CD8-positive, alpha-beta memory T cell (primary cell): Measurements from ENCODE around the gene EMD. TPM values are rescaled to one million over a fixed set of nuclear protein-coding genes. Genes with fewer than 3 reads are reported as not detected.

ENCODE experiments used
- CTCF ChIA-PET: fragments of 350-600 bp; sonication (Branson Sonifier 250); formaldehyde crosslinking; loops from one replicate; lab custom pipeline; 2021; ENCODE audit warnings: antibody characterized with exemption; lab: Charles Lee
- POLR2A ChIA-PET: fragments of 350-600 bp; sonication (Branson Sonifier 250); formaldehyde crosslinking; loops from one replicate; lab custom pipeline; 2021; ENCODE audit warnings: antibody characterized with exemption; lab: Charles Lee
- DNase-seq, 5 donors: peaks; one replicate each; pipeline versions ENCODE4 v3.0.0 to v3.0.0-alpha.2; 2020 to 2022; ENCODE audit warnings: mixed read lengths in 1 of 5
- H3K27ac ChIP-seq: one replicate; pipeline ENCODE4 v1.7.0; 2013; ENCODE audit warnings: low read depth, mild to moderate bottlenecking, low read length, moderate library complexity
- H3K27me3 ChIP-seq: 2 replicates; pipeline ENCODE4 v1.7.0; 2013; ENCODE audit warnings: low read length, mild to moderate bottlenecking; ENCODE audit not compliant: insufficient read depth, poor library complexity, severe bottlenecking
- H3K36me3 ChIP-seq: 2 replicates; pipeline ENCODE4 v1.7.0; 2013; ENCODE audit warnings: mild to moderate bottlenecking, low read length, moderate library complexity; ENCODE audit not compliant: insufficient read depth
- H3K4me1 ChIP-seq: 2 replicates; pipeline ENCODE4 v1.7.0; 2013; ENCODE audit warnings: mild to moderate bottlenecking, low read length, moderate library complexity; ENCODE audit not compliant: insufficient read depth
- H3K4me3 ChIP-seq: 2 replicates; pipeline ENCODE4 v1.7.0; 2013; ENCODE audit warnings: mild to moderate bottlenecking, low read length
- H3K9me3 ChIP-seq: 2 replicates; pipeline ENCODE4 v1.7.0; 2013; ENCODE audit warnings: mild to moderate bottlenecking, low read length
- H3K27ac Mint-ChIP-seq, 8 donors: one replicate each; pipeline ENCODE4 v1.8.0; 2020 to 2021; ENCODE audit warnings: mixed read lengths in 8 of 8, mild to moderate bottlenecking in 6 of 8, inconsistent platforms in 3 of 8, moderate library complexity in 3 of 8
- H3K27me3 Mint-ChIP-seq, 2 donors: one replicate each; pipeline ENCODE4 v1.8.0; 2020 to 2021; ENCODE audit warnings: mixed read lengths in 2 of 2, mild to moderate bottlenecking in 1 of 2, moderate library complexity in 1 of 2
- H3K36me3 Mint-ChIP-seq, 3 donors: one replicate each; pipeline ENCODE4 v1.8.0; 2020 to 2021; ENCODE audit warnings: mixed read lengths in 3 of 3, inconsistent platforms in 1 of 3, mild to moderate bottlenecking in 1 of 3
- H3K4me1 Mint-ChIP-seq, 3 donors: one replicate each; pipeline ENCODE4 v1.8.0; 2020 to 2021; ENCODE audit warnings: mixed read lengths in 3 of 3, inconsistent platforms in 1 of 3, mild to moderate bottlenecking in 1 of 3
- H3K4me3 Mint-ChIP-seq, 7 donors: one replicate each; pipeline ENCODE4 v1.8.0; 2020 to 2021; ENCODE audit warnings: mixed read lengths in 7 of 7, mild to moderate bottlenecking in 6 of 7, moderate library complexity in 4 of 7, inconsistent platforms in 2 of 7
- H3K9me3 Mint-ChIP-seq, 5 donors: one replicate each; pipeline ENCODE4 v1.8.0; 2020 to 2022; ENCODE audit warnings: mixed read lengths in 5 of 5, mild to moderate bottlenecking in 3 of 5, moderate library complexity in 2 of 5, inconsistent platforms in 1 of 5
- polyA plus RNA-seq: library from polyadenylated mRNA; unstranded; fragments of 300-500 nt; fragmentation: Illumina TruSeq; gene quantifications from one replicate; pipeline ENCODE4 v1.2.3, GENCODE V29; 2021
- total RNA-seq, 2 experiments: library from RNA; stranded (reverse); gene quantifications; one replicate each; pipeline ENCODE4 v1.2.3, GENCODE V29; 2021

The EMD gene
- total and polyA plus RNA-seq, 3 experiments from 2014 or later: 37.2 to 119 (median 107) TPM

- Histone ChIP-seq H3K27me3 (no peaks in the 10 kb centered on the region), H3K4me1 (peaks cover 14% of the 10 kb centered on the region), H3K9me3 (no peaks in the 10 kb centered on the region), H3K36me3 (no peaks in the 10 kb centered on the region), H3K4me3 (no peak overlapping the region), H3K27ac (no peak overlapping the region)
- POLR2A ChIA-PET: interaction anchor here (0.7 to 0.8 kb wide), 2 partner anchors 61 to 98 kb away, joined by 3 to 7 read pairs; no protein-coding TSS in a partner anchor
- Mint-ChIP-seq H3K4me1 (peaks cover 21 to 26% (median 21%) of the 10 kb centered on the region in 3 donors), H3K27ac (peak overlapping the region in 4 of 8 donors; percentile 63 to 93 (median 76)), H3K4me3 (peak overlapping the region in 1 of 7 donors; percentile 20), H3K27me3 (peaks cover 0 to 2% of the 10 kb centered on the region in 2 donors), H3K36me3 (peaks cover 0 to 12% (median 0%) of the 10 kb centered on the region in 3 donors), H3K9me3 (peaks cover 0 to 2% (median 0%) of the 10 kb centered on the region in 5 donors)
- DNase-seq: no peak
- CTCF ChIA-PET: interaction anchor here (0.9 kb wide), 1 partner anchor 18 kb away, joined by 4 read pairs; no protein-coding TSS in a partner anchor
Observed at GRCh38 chrX:154426916-154427770, 48.0 kb downstream of the EMD start.

GRCh38 chrX:154428176-154429171, 49.4 kb downstream of the EMD start, which contains the start of gene ATP6AP1:
ATP6AP1 (plus strand) TSS chrX:154428677; CDS start chrX:154428693, 16 bp downstream.
- H3K27ac Mint-ChIP-seq: peak within 1 kb of the TSS; percentile 65 to 93 (median 87)
- peaks cover 0 to 2% of the 10 kb centered on the region in 2 donors for H3K27me3 Mint-ChIP-seq
- peak within 1 kb of the TSS; percentile 61 for H3K27ac ChIP-seq
- H3K9me3 Mint-ChIP-seq: peaks cover 0 to 2% (median 0%) of the 10 kb centered on the region in 5 donors
- H3K4me3 ChIP-seq: peak within 1 kb of the TSS; percentile 59
- H3K4me1 ChIP-seq: peaks cover 14% of the 10 kb centered on the region
- ChIA-PET CTCF (interaction anchor here (0.9 to 1.7 kb wide), 5 partner anchors 13 to 30 kb away, joined by 3 to 5 read pairs (median 4); partner anchors contain the start of gene RPL10), POLR2A (interaction anchor here (0.6 to 2.3 kb wide), 6 partner anchors 13 to 62 kb away, joined by 3 to 12 read pairs (median 4); partner anchors contain the start of gene SLC10A3)
- peak; percentile 77 to 93 (median 87) for DNase-seq
- peaks cover 0 to 24% (median 0%) of the 10 kb centered on the region in 3 donors for H3K36me3 Mint-ChIP-seq
- H3K36me3 ChIP-seq: no peaks in the 10 kb centered on the region
- H3K4me3 Mint-ChIP-seq: peak within 1 kb of the TSS; percentile 74 to 92 (median 83)
- no peaks in the 10 kb centered on the region for H3K27me3 ChIP-seq
- H3K4me1 Mint-ChIP-seq: peaks cover 21 to 26% (median 21%) of the 10 kb centered on the region in 3 donors
- H3K9me3 ChIP-seq: no peaks in the 10 kb centered on the region

GRCh38 chrX:154429711-154430110, 50.6 kb downstream of the EMD start:
- POLR2A ChIA-PET: interaction anchor here (0.6 to 2.3 kb wide), 3 partner anchors 26 to 60 kb away, joined by 4 to 9 read pairs (median 6); partner anchors contain the start of gene SLC10A3
- H3K27ac ChIP-seq: peak overlapping the region; percentile 61
- no peak for DNase-seq
- no peaks in the 10 kb centered on the region for H3K36me3 ChIP-seq
- peaks cover 0 to 6% of the 10 kb centered on the region in 2 donors for H3K27me3 Mint-ChIP-seq
- peaks cover 14% of the 10 kb centered on the region for H3K4me1 ChIP-seq
- CTCF ChIA-PET: interaction anchor here (0.9 to 1.5 kb wide), 2 partner anchors 12 to 15 kb away, joined by 3 read pairs; no protein-coding TSS in a partner anchor
- H3K4me1 Mint-ChIP-seq: peaks cover 21 to 26% (median 21%) of the 10 kb centered on the region in 3 donors
- no peaks in the 10 kb centered on the region for H3K27me3 ChIP-seq
- H3K4me3 ChIP-seq: no peak overlapping the region
- H3K9me3 Mint-ChIP-seq: no peaks in the 10 kb centered on the region
- peak overlapping the region; percentile 74 to 92 (median 83) for H3K4me3 Mint-ChIP-seq
- peak overlapping the region in 7 of 8 donors; percentile 47 to 93 (median 65) for H3K27ac Mint-ChIP-seq
- H3K36me3 Mint-ChIP-seq: peaks cover 0 to 35% (median 0%) of the 10 kb centered on the region in 3 donors
- no peaks in the 10 kb centered on the region for H3K9me3 ChIP-seq

- H3K4me3 ChIP-seq: no peak overlapping the region
- H3K9me3 Mint-ChIP-seq: no peaks in the 10 kb centered on the region
- H3K27ac Mint-ChIP-seq: peak overlapping the region in 7 of 8 donors; percentile 6 to 86 (median 39)
- H3K36me3 ChIP-seq: no peaks in the 10 kb centered on the region
- DNase-seq: no peak
- ChIA-PET CTCF (no interaction called here), POLR2A (interaction anchor here (0.6 kb wide), 2 partner anchors 27 to 33 kb away, joined by 4 to 9 read pairs; no protein-coding TSS in a partner anchor)
- peaks cover 0 to 40% (median 0%) of the 10 kb centered on the region in 3 donors for H3K36me3 Mint-ChIP-seq
- no peaks in the 10 kb centered on the region for H3K27me3 ChIP-seq
- H3K9me3 ChIP-seq: no peaks in the 10 kb centered on the region
- H3K27me3 Mint-ChIP-seq: peaks cover 0 to 6% of the 10 kb centered on the region in 2 donors
- H3K27ac ChIP-seq: no peak overlapping the region
- H3K4me1 Mint-ChIP-seq: peaks cover 21 to 26% (median 21%) of the 10 kb centered on the region in 3 donors
- H3K4me1 ChIP-seq: peaks cover 14% of the 10 kb centered on the region
- peak overlapping the region in 2 of 7 donors; percentile 29 to 92 for H3K4me3 Mint-ChIP-seq
Observed at GRCh38 chrX:154430479-154430878, 51.4 kb downstream of the EMD start.

- no peak for DNase-seq
- peaks cover 0 to 44% (median 0%) of the 10 kb centered on the region in 3 donors for H3K36me3 Mint-ChIP-seq
- POLR2A ChIA-PET: no interaction called here
- Histone ChIP-seq H3K36me3 (no peaks in the 10 kb centered on the region), H3K4me3 (no peak overlapping the region), H3K27ac (no peak overlapping the region), H3K4me1 (peaks cover 15% of the 10 kb centered on the region), H3K9me3 (no peaks in the 10 kb centered on the region), H3K27me3 (no peaks in the 10 kb centered on the region)
- CTCF ChIA-PET: no interaction called here
- H3K4me1 Mint-ChIP-seq: peaks cover 22 to 27% (median 22%) of the 10 kb centered on the region in 3 donors
- peak overlapping the region in 6 of 8 donors; percentile 6 to 86 (median 58) for H3K27ac Mint-ChIP-seq
- peaks cover 0 to 7% of the 10 kb centered on the region in 2 donors for H3K27me3 Mint-ChIP-seq
- no peaks in the 10 kb centered on the region for H3K9me3 Mint-ChIP-seq
- H3K4me3 Mint-ChIP-seq: peak overlapping the region in 1 of 7 donors; percentile 92
Observed at GRCh38 chrX:154430916-154431315, 51.8 kb downstream of the EMD start.

Other genes starting within 250 kb of the EMD start
- gene OPN1LW, start 235.1 kb upstream of the EMD start, total RNA-seq: not detected
- gene OPN1LW, start 235.1 kb upstream of the EMD start, polyA plus RNA-seq: not detected
- not detected for gene OPN1MW, start 196.7 kb upstream of the EMD start, total RNA-seq
- gene OPN1MW, start 196.7 kb upstream of the EMD start, polyA plus RNA-seq: not detected
- gene OPN1MW2, start 159.5 kb upstream of the EMD start, total RNA-seq: not detected
- not detected for gene OPN1MW2, start 159.5 kb upstream of the EMD start, polyA plus RNA-seq
- not detected for gene OPN1MW3, start 121.7 kb upstream of the EMD start, total RNA-seq
- not detected for gene OPN1MW3, start 121.7 kb upstream of the EMD start, polyA plus RNA-seq
- not detected for gene TEX28, start 84.2 kb upstream of the EMD start, total RNA-seq
- not detected for gene TEX28, start 84.2 kb upstream of the EMD start, polyA plus RNA-seq
- gene TKTL1, start 83.5 kb upstream of the EMD start, total RNA-seq: under 1 TPM in 1 of 2 experiments, not detected in 1; 0.18 TPM
- 8.7 TPM for gene TKTL1, start 83.5 kb upstream of the EMD start, polyA plus RNA-seq
- 1,000 to 10,000 TPM; 1,299 to 1,356 TPM for gene FLNA, start 4.7 kb upstream of the EMD start, total RNA-seq
- gene FLNA, start 4.7 kb upstream of the EMD start, polyA plus RNA-seq: 799 TPM
- gene RPL10, start 19.1 kb downstream of the EMD start, total RNA-seq: 1,000 to 10,000 TPM; 3,198 to 3,218 TPM
- 4,855 TPM for gene RPL10, start 19.1 kb downstream of the EMD start, polyA plus RNA-seq
- gene DNASE1L1, start 30.0 kb downstream of the EMD start, total RNA-seq: 10 to 100 TPM in 1 of 2 experiments, 1 to 10 TPM in 1; 9.8 to 10.1 TPM
- gene DNASE1L1, start 30.0 kb downstream of the EMD start, polyA plus RNA-seq: 19.1 TPM
- 10 to 100 TPM; 51.9 to 52.3 TPM for gene TAFAZZIN, start 32.2 kb downstream of the EMD start, total RNA-seq
- 41.4 TPM for gene TAFAZZIN, start 32.2 kb downstream of the EMD start, polyA plus RNA-seq
- gene ATP6AP1, start 49.4 kb downstream of the EMD start, total RNA-seq: 10 to 100 TPM; 43.0 to 43.2 TPM
- gene ATP6AP1, start 49.4 kb downstream of the EMD start, polyA plus RNA-seq: 129 TPM
- 100 to 1,000 TPM; 107 to 113 TPM for gene GDI1, start 57.9 kb downstream of the EMD start, total RNA-seq
- 49.1 TPM for gene GDI1, start 57.9 kb downstream of the EMD start, polyA plus RNA-seq
- 10 to 100 TPM; 79.5 to 81.3 TPM for gene FAM50A, start 64.8 kb downstream of the EMD start, total RNA-seq
- 59.6 TPM for gene FAM50A, start 64.8 kb downstream of the EMD start, polyA plus RNA-seq
- gene PLXNA3, start 79.0 kb downstream of the EMD start, total RNA-seq: 10 to 100 TPM; 34.1 to 39.2 TPM
- 0.79 TPM for gene PLXNA3, start 79.0 kb downstream of the EMD start, polyA plus RNA-seq
- 10 to 100 TPM; 72.5 to 74.6 TPM for gene LAGE3, start 100.0 kb downstream of the EMD start, total RNA-seq
- gene LAGE3, start 100.0 kb downstream of the EMD start, polyA plus RNA-seq: 51.2 TPM
- 10 to 100 TPM; 58.9 to 64.3 TPM for gene UBL4A, start 107.3 kb downstream of the EMD start, total RNA-seq
- 55.3 TPM for gene UBL4A, start 107.3 kb downstream of the EMD start, polyA plus RNA-seq
- 10 to 100 TPM; 40.8 to 45.7 TPM for gene SLC10A3, start 111.3 kb downstream of the EMD start, total RNA-seq
- gene SLC10A3, start 111.3 kb downstream of the EMD start, polyA plus RNA-seq: 81.0 TPM
- gene FAM3A, start 136.9 kb downstream of the EMD start, total RNA-seq: 10 to 100 TPM; 28.4 to 29.4 TPM
- gene FAM3A, start 136.9 kb downstream of the EMD start, polyA plus RNA-seq: 29.6 TPM
- 100 to 1,000 TPM; 108 to 116 TPM for gene G6PD, start 167.6 kb downstream of the EMD start, total RNA-seq
- gene G6PD, start 167.6 kb downstream of the EMD start, polyA plus RNA-seq: 10.7 TPM
- gene IKBKG, start 168.3 kb downstream of the EMD start, total RNA-seq: 10 to 100 TPM; 33.9 to 35.4 TPM
- gene IKBKG, start 168.3 kb downstream of the EMD start, polyA plus RNA-seq: 34.8 TPM
- not detected for gene CTAG1A, start 205.8 kb downstream of the EMD start, total RNA-seq
- not detected for gene CTAG1A, start 205.8 kb downstream of the EMD start, polyA plus RNA-seq
- gene CTAG1B, start 240.0 kb downstream of the EMD start, total RNA-seq: not detected
- gene CTAG1B, start 240.0 kb downstream of the EMD start, polyA plus RNA-seq: not detected